Measurements from ENCODE around the gene KCNT1. TPM values are rescaled to one million over a fixed set of nuclear protein-coding genes. Genes with fewer than 3 reads are reported as not detected.

KCNT1 gene
- total RNA-seq, 1 donor: not detected

DNA sequence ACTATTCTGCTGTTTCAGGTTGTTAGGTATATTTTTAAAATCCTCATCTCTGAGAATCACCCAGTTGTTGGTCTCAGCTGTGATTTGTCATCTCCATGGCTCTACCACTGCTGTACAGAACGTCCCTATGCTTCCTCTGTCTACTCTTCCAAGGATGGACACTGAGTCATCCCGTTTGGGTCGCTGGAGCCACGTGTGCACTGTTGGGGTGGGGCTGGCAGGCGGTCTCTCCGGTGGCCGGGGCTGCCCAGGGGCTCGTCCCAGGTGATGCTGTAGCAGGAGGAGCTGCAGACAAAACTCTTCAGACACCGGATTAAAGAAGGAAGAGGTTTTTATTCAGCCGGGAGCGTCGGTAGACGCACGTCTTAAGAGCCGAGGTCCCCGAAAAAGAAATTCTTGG is 21.9 kb upstream of the KCNT1 start:
- H3K4me3 ChIP-seq (ENCODE audit: insufficient read depth, low read length): no peak overlapping the region
- no peaks in the 10 kb centered on the region for H3K9me3 ChIP-seq (ENCODE audit: low read depth, low read length)
- H3K27ac ChIP-seq (ENCODE audit: low read depth, low read length): no peak overlapping the region
- H3K4me1 ChIP-seq (ENCODE audit: insufficient read depth, low read length): no peaks in the 10 kb centered on the region
- no peak overlapping the region for H2AFZ ChIP-seq (ENCODE audit: low read length)
- H3K79me2 ChIP-seq (ENCODE audit: insufficient read depth, low read length): no peaks in the 10 kb centered on the region
- DNase-seq (ENCODE audit: insufficient read length, low spot score, missing footprints): no peak
- H3K27me3 ChIP-seq (ENCODE audit: insufficient read depth, low read length): no peaks in the 10 kb centered on the region
- no peaks in the 10 kb centered on the region for H3K36me3 ChIP-seq (ENCODE audit: insufficient read depth, low read length)
- H3K4me2 ChIP-seq (ENCODE audit: insufficient read depth, low read length): no peak overlapping the region
- no peak for TF ChIP-seq CTCF (IDR thresholded peaks at IDR 0.05; ENCODE audit: extremely low read depth, low read depth, low read length)
- no peaks in the 10 kb centered on the region for H4K20me1 ChIP-seq (ENCODE audit: insufficient read depth, low read length)

DNA sequence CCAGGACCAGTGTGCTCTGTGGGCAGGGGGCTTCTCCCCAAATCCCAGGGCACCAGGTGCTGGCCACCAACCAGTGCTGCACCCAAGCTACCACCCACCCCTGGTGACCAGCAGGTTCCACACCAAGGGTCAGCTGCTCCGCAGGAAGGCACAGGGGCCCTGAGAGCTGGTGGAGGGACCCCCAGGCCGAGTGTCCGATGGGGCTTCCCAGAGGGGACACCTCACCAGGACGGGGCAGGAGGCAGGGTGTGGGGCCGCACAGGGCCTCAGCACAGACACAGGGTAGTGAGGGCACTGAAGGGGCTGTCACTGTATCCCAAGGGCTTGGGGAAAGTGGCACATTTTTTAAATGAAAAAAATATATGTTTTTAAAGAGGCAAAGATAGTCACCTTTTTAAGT is 20.8 kb upstream of the KCNT1 start:
- H4K20me1 ChIP-seq (ENCODE audit: insufficient read depth, low read length): no peaks in the 10 kb centered on the region
- no peak for DNase-seq (ENCODE audit: insufficient read length, low spot score, missing footprints)
- H3K9me3 ChIP-seq (ENCODE audit: low read depth, low read length): no peaks in the 10 kb centered on the region
- H2AFZ ChIP-seq (ENCODE audit: low read length): no peak overlapping the region
- no peak for TF ChIP-seq CTCF (IDR thresholded peaks at IDR 0.05; ENCODE audit: extremely low read depth, low read depth, low read length)
- H3K79me2 ChIP-seq (ENCODE audit: insufficient read depth, low read length): no peaks in the 10 kb centered on the region
- H3K4me2 ChIP-seq (ENCODE audit: insufficient read depth, low read length): no peak overlapping the region
- H3K36me3 ChIP-seq (ENCODE audit: insufficient read depth, low read length): no peaks in the 10 kb centered on the region
- H3K27me3 ChIP-seq (ENCODE audit: insufficient read depth, low read length): no peaks in the 10 kb centered on the region
- H3K4me1 ChIP-seq (ENCODE audit: insufficient read depth, low read length): no peaks in the 10 kb centered on the region
- no peak overlapping the region for H3K27ac ChIP-seq (ENCODE audit: low read depth, low read length)
- no peak overlapping the region for H3K4me3 ChIP-seq (ENCODE audit: insufficient read depth, low read length)

DNA sequence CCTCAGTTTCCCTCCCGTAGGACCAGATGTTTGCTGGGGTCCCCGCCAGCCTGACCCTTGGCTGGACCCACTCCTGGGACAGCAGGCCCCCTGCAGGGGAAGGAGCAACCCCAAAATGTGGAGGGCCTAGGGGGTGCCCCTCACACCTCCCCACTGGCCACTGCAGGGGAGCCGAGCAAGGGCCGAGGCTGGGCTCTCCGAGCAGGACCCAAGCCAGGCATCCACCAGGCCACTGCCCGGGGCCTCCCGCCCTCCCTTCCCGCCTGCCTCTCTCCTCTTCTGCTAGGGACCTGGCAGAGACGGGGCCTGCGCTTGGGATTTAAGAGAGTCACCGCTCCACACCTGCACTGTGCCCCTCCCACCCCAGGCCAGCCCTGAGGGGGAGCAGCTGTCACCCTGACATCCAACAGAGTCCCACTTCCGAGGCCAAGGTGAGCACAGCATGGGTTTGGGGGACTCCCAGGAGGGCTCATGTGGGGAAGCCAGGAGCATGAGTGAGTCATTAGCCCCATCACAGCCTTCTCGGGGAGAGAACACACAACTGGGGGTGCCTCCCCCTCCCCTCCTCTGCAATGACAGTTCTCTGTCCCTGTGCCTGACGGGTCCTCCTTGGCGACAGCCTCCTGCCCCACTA is 18.5 kb upstream of the KCNT1 start:
- no peak overlapping the region for H3K27ac ChIP-seq (ENCODE audit: low read depth, low read length)
- no peak overlapping the region for H2AFZ ChIP-seq (ENCODE audit: low read length)
- no peak for TF ChIP-seq CTCF (IDR thresholded peaks at IDR 0.05; ENCODE audit: extremely low read depth, low read depth, low read length)
- no peak overlapping the region for H3K4me2 ChIP-seq (ENCODE audit: insufficient read depth, low read length)
- H3K79me2 ChIP-seq (ENCODE audit: insufficient read depth, low read length): no peaks in the 10 kb centered on the region
- no peaks in the 10 kb centered on the region for H3K36me3 ChIP-seq (ENCODE audit: insufficient read depth, low read length)
- peaks cover 2% of the 10 kb centered on the region for H4K20me1 ChIP-seq (ENCODE audit: insufficient read depth, low read length)
- no peaks in the 10 kb centered on the region for H3K27me3 ChIP-seq (ENCODE audit: insufficient read depth, low read length)
- no peaks in the 10 kb centered on the region for H3K9me3 ChIP-seq (ENCODE audit: low read depth, low read length)
- DNase-seq (ENCODE audit: insufficient read length, low spot score, missing footprints): no peak
- no peaks in the 10 kb centered on the region for H3K4me1 ChIP-seq (ENCODE audit: insufficient read depth, low read length)
- H3K4me3 ChIP-seq (ENCODE audit: insufficient read depth, low read length): no peak overlapping the region

- H3K79me2 ChIP-seq (ENCODE audit: insufficient read depth, low read length): no peaks in the 10 kb centered on the region
- H3K4me1 ChIP-seq (ENCODE audit: insufficient read depth, low read length): no peaks in the 10 kb centered on the region
- H3K9me3 ChIP-seq (ENCODE audit: low read depth, low read length): no peaks in the 10 kb centered on the region
- H3K27ac ChIP-seq (ENCODE audit: low read depth, low read length): no peak overlapping the region
- H3K27me3 ChIP-seq (ENCODE audit: insufficient read depth, low read length): no peaks in the 10 kb centered on the region
- no peak overlapping the region for H2AFZ ChIP-seq (ENCODE audit: low read length)
- no peak for TF ChIP-seq CTCF (IDR thresholded peaks at IDR 0.05; ENCODE audit: extremely low read depth, low read depth, low read length)
- no peak overlapping the region for H3K4me2 ChIP-seq (ENCODE audit: insufficient read depth, low read length)
- no peak for DNase-seq (ENCODE audit: insufficient read length, low spot score, missing footprints)
- peaks cover 2% of the 10 kb centered on the region for H4K20me1 ChIP-seq (ENCODE audit: insufficient read depth, low read length)
- H3K4me3 ChIP-seq (ENCODE audit: insufficient read depth, low read length): no peak overlapping the region
- no peaks in the 10 kb centered on the region for H3K36me3 ChIP-seq (ENCODE audit: insufficient read depth, low read length)
Measured at GRCh38 chr9:135684691-135685090, 17.3 kb upstream of the KCNT1 start.

Measured in osteoblast (primary cell).